ENCODE data around the gene CD38. TPM values are rescaled to one million over a fixed set of nuclear protein-coding genes. Genes with fewer than 3 reads are reported as not detected.

CD38 gene
- total and polyA plus RNA-seq, 11 donors: 1.0 to 12.4 (median 2.8) TPM

- H3K4me3 ChIP-seq: no peak overlapping the region
- 87 to 95% (median 95%) methylated on average over 2 of the region's 2 CpGs for WGBS, 4 donors
- H3K4me1 ChIP-seq: no peaks in the 10 kb centered on the region
- no peaks in the 10 kb centered on the region for H3K9me3 ChIP-seq
- no peak overlapping the region for H3K27ac ChIP-seq
- intact Hi-C loops (cut with DNase I): no loop called here
- TF ChIP-seq POLR2A (IDR thresholded peaks at IDR 0.05): no peak
- no peak for DNase-seq
- H3K27me3 ChIP-seq: no peaks in the 10 kb centered on the region
- no peaks in the 10 kb centered on the region for H3K36me3 ChIP-seq
- ATAC-seq: no peak
These were observed 69.6 kb downstream of the CD38 start for GRCh38 chr4:15847746-15848145.

- intact Hi-C loops (cut with DNase I): no loop called here
- no peaks in the 10 kb centered on the region for H3K27me3 ChIP-seq
- DNase-seq (no peak), ATAC-seq (no peak)
- H3K4me1 ChIP-seq: no peaks in the 10 kb centered on the region
- H3K27ac ChIP-seq: no peak overlapping the region
- no peaks in the 10 kb centered on the region for H3K36me3 ChIP-seq
- no peak for TF ChIP-seq POLR2A (IDR thresholded peaks at IDR 0.05)
- no peak for TF ChIP-seq CTCF (IDR thresholded peaks at IDR 0.05)
- 80 to 86% (median 85%) methylated on average over 10 of the region's 10 CpGs for WGBS, 4 donors
- H3K4me3 ChIP-seq: no peak overlapping the region
- H3K9me3 ChIP-seq: no peaks in the 10 kb centered on the region
These were observed 70.2 kb downstream of the CD38 start for GRCh38 chr4:15848191-15848842.

- peaks cover 0 to 9% (median 0%) of the 10 kb centered on the region in 12 donors for H3K4me1 ChIP-seq
- ATAC-seq (no peak), DNase-seq (no peak)
- WGBS, 4 donors: 89 to 94% (median 91%) methylated on average over 6 of the region's 6 CpGs
- no peaks in the 10 kb centered on the region for H3K36me3 ChIP-seq
- H3K27ac ChIP-seq: no peak overlapping the region
- no peaks in the 10 kb centered on the region for H3K27me3 ChIP-seq
- no peak overlapping the region for H3K4me3 ChIP-seq
- intact Hi-C loops (cut with DNase I): no loop called here
- TF ChIP-seq POLR2A (IDR thresholded peaks at IDR 0.05) (no peak), CTCF (IDR thresholded peaks at IDR 0.05) (no peak)
- H3K9me3 ChIP-seq: no peaks in the 10 kb centered on the region
These were observed 73.8 kb downstream of the CD38 start for GRCh38 chr4:15851969-15852368.

GRCh38 chr4:15852524-15852923 is 74.4 kb downstream of the CD38 start:
- ATAC-seq: no peak
- Histone ChIP-seq H3K4me3 (no peak overlapping the region), H3K36me3 (no peaks in the 10 kb centered on the region), H3K27me3 (no peaks in the 10 kb centered on the region), H3K9me3 (no peaks in the 10 kb centered on the region), H3K27ac (no peak overlapping the region), H3K4me1 (peaks cover 0 to 9% (median 0%) of the 10 kb centered on the region in 12 donors)
- intact Hi-C loops (cut with DNase I): no loop called here
- DNase-seq: no peak
- TF ChIP-seq CTCF (IDR thresholded peaks at IDR 0.05): no peak
- WGBS, 4 donors: 80 to 90% (median 87%) methylated on average over 9 of the region's 9 CpGs

- 87 to 90% (median 89%) methylated on average over 5 of the region's 5 CpGs for WGBS, 4 donors
- DNase-seq (no peak), ATAC-seq (no peak)
- intact Hi-C loops (cut with DNase I): no loop called here
- no peak overlapping the region for H3K27ac ChIP-seq
- peaks cover 0 to 9% (median 0%) of the 10 kb centered on the region in 12 donors for H3K4me1 ChIP-seq
- TF ChIP-seq POLR2A (IDR thresholded peaks at IDR 0.05) (no peak), CTCF (IDR thresholded peaks at IDR 0.05) (no peak)
- H3K4me3 ChIP-seq: no peak overlapping the region
- no peaks in the 10 kb centered on the region for H3K27me3 ChIP-seq
- H3K9me3 ChIP-seq: no peaks in the 10 kb centered on the region
- no peaks in the 10 kb centered on the region for H3K36me3 ChIP-seq
These were observed 75.2 kb downstream of the CD38 start for GRCh38 chr4:15853345-15853744.

All from heart left ventricle (tissue), 16 donors.